Suprapubic skin (tissue), 3 donors: ENCODE measurements around the gene PLXNA4.

Experiments used
- EP300 ChIP-seq: sonication (generic); formaldehyde crosslinking; IDR thresholded peaks from one replicate; pipeline ENCODE4 v1.6.1; 2017; ENCODE audit warnings: antibody characterized with exemption
- POLR2A ChIP-seq, 2 donors: fragments of 450-650 bp; IDR thresholded peaks; one replicate each; pipeline ENCODE4 v1.6.1; 2017; ENCODE audit warnings: antibody characterized with exemption in 2 of 2, mild to moderate bottlenecking in 2 of 2, moderate library complexity in 2 of 2
- TF ChIP-seq, protein P1 (sequence below), 2 donors: fragments of 200-600 bp in 1 of 2; fragments of 450-650 bp in 1 of 2; sonication (generic) in 1 of 2; IDR thresholded peaks; one replicate each; pipeline ENCODE4 v1.5.1; 2016 to 2019; ENCODE audit warnings: antibody characterized with exemption in 2 of 2, mild to moderate bottlenecking in 1 of 2, moderate library complexity in 1 of 2

DNA sequence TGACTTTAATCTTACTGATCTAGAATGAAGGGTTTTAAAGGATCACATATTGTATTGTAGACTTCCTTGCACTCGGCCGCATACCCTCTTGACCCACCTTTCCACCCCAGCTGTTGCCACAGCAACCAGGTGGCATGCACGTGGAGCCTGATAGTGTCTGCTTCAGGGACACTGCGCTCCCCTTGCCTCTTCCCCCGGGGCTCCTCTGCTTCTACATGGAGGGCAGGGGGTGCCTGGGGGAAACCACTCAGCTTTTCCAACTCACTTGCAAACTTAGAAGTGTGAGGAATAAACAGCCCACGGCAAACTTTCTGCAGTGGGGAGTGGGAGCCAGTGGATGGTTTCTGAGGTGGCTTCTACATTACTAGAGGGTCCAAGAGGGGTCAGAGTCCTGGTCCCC is 458.6 kb downstream of the PLXNA4 start:
- TF ChIP-seq EP300 (no peak), POLR2A (IDR thresholded peaks at IDR 0.05) (no peak)
- TF ChIP-seq, protein P1, sequence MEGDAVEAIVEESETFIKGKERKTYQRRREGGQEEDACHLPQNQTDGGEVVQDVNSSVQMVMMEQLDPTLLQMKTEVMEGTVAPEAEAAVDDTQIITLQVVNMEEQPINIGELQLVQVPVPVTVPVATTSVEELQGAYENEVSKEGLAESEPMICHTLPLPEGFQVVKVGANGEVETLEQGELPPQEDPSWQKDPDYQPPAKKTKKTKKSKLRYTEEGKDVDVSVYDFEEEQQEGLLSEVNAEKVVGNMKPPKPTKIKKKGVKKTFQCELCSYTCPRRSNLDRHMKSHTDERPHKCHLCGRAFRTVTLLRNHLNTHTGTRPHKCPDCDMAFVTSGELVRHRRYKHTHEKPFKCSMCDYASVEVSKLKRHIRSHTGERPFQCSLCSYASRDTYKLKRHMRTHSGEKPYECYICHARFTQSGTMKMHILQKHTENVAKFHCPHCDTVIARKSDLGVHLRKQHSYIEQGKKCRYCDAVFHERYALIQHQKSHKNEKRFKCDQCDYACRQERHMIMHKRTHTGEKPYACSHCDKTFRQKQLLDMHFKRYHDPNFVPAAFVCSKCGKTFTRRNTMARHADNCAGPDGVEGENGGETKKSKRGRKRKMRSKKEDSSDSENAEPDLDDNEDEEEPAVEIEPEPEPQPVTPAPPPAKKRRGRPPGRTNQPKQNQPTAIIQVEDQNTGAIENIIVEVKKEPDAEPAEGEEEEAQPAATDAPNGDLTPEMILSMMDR (IDR thresholded peaks at IDR 0.05): no peak
